Measurements from ENCODE around the gene COL9A3. TPM values are rescaled to one million over a fixed set of nuclear protein-coding genes. Genes with fewer than 3 reads are reported as not detected.

The COL9A3 gene
- polyA plus RNA-seq (2011; rRNA removed) (0.69 and 0.98 TPM in 2 replicates), polyA minus RNA-seq (2011; rRNA and poly(A)+ RNA removed) (0.23 and 0.39 TPM in 2 replicates)

GRCh38 chr20:62816884-62817873, at the start of gene COL9A3:
COL9A3 (plus strand) TSS chr20:62817050; CDS start chr20:62817065, 15 bp downstream.
- POLR2A ChIA-PET = no interaction called here
- TF ChIP-seq, protein P1, sequence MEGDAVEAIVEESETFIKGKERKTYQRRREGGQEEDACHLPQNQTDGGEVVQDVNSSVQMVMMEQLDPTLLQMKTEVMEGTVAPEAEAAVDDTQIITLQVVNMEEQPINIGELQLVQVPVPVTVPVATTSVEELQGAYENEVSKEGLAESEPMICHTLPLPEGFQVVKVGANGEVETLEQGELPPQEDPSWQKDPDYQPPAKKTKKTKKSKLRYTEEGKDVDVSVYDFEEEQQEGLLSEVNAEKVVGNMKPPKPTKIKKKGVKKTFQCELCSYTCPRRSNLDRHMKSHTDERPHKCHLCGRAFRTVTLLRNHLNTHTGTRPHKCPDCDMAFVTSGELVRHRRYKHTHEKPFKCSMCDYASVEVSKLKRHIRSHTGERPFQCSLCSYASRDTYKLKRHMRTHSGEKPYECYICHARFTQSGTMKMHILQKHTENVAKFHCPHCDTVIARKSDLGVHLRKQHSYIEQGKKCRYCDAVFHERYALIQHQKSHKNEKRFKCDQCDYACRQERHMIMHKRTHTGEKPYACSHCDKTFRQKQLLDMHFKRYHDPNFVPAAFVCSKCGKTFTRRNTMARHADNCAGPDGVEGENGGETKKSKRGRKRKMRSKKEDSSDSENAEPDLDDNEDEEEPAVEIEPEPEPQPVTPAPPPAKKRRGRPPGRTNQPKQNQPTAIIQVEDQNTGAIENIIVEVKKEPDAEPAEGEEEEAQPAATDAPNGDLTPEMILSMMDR (IDR thresholded peaks at IDR 0.05; ENCODE audit: low read depth, low read length) = no peak
- Histone ChIP-seq H3K9me3 (ENCODE audit: control insufficient read depth, insufficient read depth, low read length) (no peaks in the 10 kb centered on the region; the same call in 1 of the 2 replicates), H3K27ac (ENCODE audit: low read depth, low read length) (no peak within 1 kb of the TSS), H3K27me3 (ENCODE audit: control insufficient read depth, insufficient read depth, low read length) (peaks cover 22% of the 10 kb centered on the region), H3K4me3 (ENCODE audit: low read depth, low read length) (peak within 1 kb of the TSS; percentile 36)
- no peak for DNase-seq (ENCODE audit: low read depth, low spot score)
- CTCF ChIA-PET = interaction anchor here (1.4 kb wide), 1 partner anchor 9 kb away, joined by 4 read pairs; no protein-coding TSS in a partner anchor

GRCh38 chr20:62768234-62768546, 48.7 kb upstream of the COL9A3 start:
- Histone ChIP-seq H3K27ac (ENCODE audit: low read depth, low read length) (no peak overlapping the region), H3K27me3 (ENCODE audit: control insufficient read depth, insufficient read depth, low read length) (peaks cover 32% of the 10 kb centered on the region), H3K9me3 (ENCODE audit: control insufficient read depth, insufficient read depth, low read length) (no peaks in the 10 kb centered on the region; the same call in 1 of the 2 replicates), H3K4me3 (ENCODE audit: low read depth, low read length) (no peak overlapping the region)
- TF ChIP-seq, protein P1 (IDR thresholded peaks at IDR 0.05; ENCODE audit: low read depth, low read length) = no peak
- CTCF ChIA-PET = no interaction called here
- DNase-seq (ENCODE audit: low read depth, low spot score) = no peak
- POLR2A ChIA-PET = no interaction called here

DNA sequence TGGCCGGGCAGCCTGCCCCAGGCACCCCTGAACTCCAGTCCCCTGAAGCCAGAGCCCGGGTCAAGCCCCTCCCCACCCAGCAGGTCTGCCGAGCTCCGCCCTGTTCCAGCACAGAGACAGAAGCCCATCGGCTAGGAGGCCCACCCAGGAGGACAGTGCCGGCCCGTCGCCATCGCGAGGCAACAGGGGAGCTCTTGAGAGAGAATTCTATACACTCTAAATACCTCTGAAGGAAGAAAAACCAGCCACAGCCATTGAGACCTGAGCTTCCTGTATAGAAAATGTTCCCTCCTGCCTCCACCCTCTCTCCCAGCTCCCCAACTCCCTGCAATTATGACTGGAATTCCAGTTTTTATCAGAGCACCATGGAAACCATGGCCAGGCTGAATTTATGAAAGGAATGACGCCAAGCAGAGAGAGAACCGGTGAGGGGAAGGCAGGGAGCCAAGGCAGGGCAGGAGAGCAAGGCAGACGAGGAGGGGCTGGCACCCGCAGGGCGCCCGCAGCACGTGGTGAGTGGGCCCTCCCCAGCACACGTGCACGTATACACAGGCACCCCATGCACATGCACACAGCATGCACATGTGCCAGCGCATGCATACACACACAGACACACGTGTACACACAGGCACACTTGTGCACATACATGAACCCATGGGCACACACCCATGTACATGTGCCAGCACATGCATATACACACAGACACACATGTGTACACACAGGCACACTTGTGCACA, 48.1 kb upstream of the COL9A3 start:
- CTCF ChIA-PET = no interaction called here
- TF ChIP-seq, protein P1 (IDR thresholded peaks at IDR 0.05; ENCODE audit: low read depth, low read length) = no peak
- no peak overlapping the region for H3K4me3 ChIP-seq (ENCODE audit: low read depth, low read length)
- no peaks in the 10 kb centered on the region; the same call in 1 of the 2 replicates for H3K9me3 ChIP-seq (ENCODE audit: control insufficient read depth, insufficient read depth, low read length)
- POLR2A ChIA-PET = no interaction called here
- H3K27me3 ChIP-seq (ENCODE audit: control insufficient read depth, insufficient read depth, low read length) = peaks cover 35% of the 10 kb centered on the region
- DNase-seq (ENCODE audit: low read depth, low spot score) = peak; percentile 3
- no peak overlapping the region for H3K27ac ChIP-seq (ENCODE audit: low read depth, low read length)

- Histone ChIP-seq H3K4me3 (ENCODE audit: low read depth, low read length) (no peak overlapping the region), H3K9me3 (ENCODE audit: control insufficient read depth, insufficient read depth, low read length) (no peaks in the 10 kb centered on the region; the same call in 1 of the 2 replicates), H3K27me3 (ENCODE audit: control insufficient read depth, insufficient read depth, low read length) (peaks cover 34% of the 10 kb centered on the region), H3K27ac (ENCODE audit: low read depth, low read length) (no peak overlapping the region)
- ChIA-PET CTCF (no interaction called here), POLR2A (no interaction called here)
- TF ChIP-seq, protein P1 (IDR thresholded peaks at IDR 0.05; ENCODE audit: low read depth, low read length) = no peak
- no peak for DNase-seq (ENCODE audit: low read depth, low spot score)
Observed at GRCh38 chr20:62769346-62770071, 47.3 kb upstream of the COL9A3 start.
